HG02798 (cell line): ENCODE data around the gene KCNIP2.

Experiments used
- ATAC-seq: cut with Tn5 transposase; IDR thresholded peaks from one replicate; pipeline ENCODE4 v1.9.1; 2021; ENCODE audit warnings: mild to moderate bottlenecking; ENCODE audit not compliant: unreplicated experiment, poor library complexity

KCNIP2 gene

DNA sequence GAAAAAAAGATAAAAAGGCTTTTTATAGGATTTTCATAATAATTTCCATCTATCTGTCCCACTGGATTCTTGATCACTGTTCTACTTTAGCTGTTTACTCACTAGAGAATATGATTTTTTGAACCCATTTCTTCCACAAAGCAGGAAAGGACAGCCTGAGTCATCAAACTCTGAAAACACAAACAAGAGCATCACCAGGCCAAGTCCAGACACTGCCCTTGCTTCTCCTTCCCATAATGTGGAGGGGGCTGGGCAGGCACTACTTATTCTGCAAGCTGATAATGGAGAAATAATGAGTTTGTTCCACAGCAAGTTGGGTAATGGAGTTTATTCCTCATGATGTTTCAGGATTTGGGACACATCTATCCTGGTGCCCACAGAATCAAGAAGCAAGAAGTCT lies 13.0 kb upstream of the KCNIP2 start:
- no peak for ATAC-seq

DNA sequence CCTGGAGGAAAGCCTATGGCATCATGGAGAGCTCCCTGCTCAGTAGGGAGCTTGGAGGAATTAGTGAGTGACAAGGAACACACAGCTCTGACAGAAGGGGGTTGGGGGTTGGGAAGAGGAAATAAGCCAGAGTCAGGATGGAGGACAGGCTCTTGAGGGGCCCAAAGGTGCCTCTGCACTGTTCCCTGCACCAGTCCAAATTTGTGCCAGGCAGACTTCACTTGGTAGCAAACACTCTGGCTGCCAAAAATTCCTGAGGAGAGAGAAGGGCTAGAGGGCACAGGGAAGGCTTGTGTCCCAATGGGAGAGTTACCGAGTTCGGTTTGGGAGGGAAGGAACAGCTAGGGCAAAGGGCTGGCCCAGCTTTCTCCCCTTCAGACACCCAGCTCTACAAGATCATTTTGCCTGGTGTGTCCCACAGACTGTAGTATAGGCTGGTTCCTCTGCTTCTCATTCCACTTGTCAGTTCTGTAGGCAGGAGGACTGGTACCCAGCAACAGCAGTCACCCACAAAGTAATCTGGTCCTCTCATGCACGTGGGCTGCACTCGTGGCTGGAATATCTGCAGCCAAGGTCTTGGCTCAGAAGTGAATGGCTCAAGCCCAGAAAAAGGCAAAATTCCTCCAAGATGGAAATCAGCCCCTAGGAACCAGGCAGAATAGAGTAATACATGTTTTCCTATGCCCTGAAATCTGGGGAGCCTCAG lies 8.0 kb upstream of the KCNIP2 start:
- no peak for ATAC-seq

DNA sequence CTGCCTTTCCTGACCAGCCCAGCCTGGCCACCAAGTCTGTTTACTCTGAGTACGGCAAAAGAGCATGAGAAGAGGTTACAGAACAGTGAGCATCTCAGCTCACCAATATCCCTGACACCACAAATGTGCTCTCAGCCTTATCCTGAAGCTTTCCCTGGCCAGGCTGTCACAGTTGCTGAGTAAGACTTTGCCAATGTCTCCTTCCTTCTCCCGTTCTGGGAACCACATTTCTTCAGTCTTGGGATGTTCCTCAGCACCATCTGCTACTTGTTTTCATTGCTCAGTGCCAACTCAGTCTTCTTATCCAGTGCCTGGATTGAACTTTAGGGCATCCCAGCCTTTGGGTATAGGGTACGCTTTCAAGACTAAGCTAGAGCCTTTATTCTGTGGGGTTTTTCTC lies 7.1 kb upstream of the KCNIP2 start:
- no peak for ATAC-seq

DNA sequence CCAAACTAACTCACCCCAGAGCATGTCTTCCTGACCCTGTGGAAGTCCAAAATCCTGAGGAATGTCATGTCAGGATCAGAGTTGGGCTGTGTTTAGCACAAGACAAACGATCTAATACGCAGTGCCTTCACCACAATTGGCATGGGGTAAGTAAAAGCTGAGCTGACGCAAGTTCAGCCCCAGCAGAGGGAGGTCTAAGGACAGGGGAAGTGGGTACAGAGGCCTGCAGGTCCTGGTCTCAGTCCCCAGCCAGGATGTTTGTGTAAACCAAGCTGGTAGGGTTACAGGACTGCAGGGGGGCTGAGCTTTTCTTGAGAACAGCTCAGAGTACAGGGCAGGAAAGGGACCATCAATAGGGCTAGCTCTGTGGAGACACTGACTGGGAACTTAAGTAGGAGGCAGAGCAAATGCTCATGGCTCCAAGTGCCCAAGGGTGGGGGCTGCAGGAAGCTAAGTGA lies 5.3 kb upstream of the KCNIP2 start:
- ATAC-seq = no peak

GRCh38 chr10:101848408-101848807 lies 4.8 kb upstream of the KCNIP2 start:
- ATAC-seq = no peak

- no peak for ATAC-seq
Measured at GRCh38 chr10:101845893-101846292, 2.3 kb upstream of the KCNIP2 start.

DNA sequence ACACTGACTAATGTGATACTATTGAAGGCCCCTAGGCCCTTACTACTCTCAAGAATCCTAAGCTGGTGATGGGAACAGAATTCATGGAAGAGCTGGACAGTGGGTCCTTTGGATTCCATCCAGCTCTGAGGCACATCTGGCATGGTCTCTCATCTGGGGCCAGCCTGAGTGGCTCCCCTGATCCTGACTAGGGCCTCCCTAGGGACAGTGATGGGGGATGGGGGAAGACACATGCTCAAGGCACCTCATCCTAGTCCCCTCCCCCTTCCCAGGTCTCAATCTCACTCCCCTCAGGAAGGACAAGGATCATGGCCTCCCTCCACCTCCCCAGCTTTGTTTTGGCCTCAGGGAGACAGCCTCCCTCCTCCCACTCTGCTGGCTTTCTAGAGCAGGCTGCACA lies 1.8 kb downstream of the KCNIP2 start:
- ATAC-seq = no peak

DNA sequence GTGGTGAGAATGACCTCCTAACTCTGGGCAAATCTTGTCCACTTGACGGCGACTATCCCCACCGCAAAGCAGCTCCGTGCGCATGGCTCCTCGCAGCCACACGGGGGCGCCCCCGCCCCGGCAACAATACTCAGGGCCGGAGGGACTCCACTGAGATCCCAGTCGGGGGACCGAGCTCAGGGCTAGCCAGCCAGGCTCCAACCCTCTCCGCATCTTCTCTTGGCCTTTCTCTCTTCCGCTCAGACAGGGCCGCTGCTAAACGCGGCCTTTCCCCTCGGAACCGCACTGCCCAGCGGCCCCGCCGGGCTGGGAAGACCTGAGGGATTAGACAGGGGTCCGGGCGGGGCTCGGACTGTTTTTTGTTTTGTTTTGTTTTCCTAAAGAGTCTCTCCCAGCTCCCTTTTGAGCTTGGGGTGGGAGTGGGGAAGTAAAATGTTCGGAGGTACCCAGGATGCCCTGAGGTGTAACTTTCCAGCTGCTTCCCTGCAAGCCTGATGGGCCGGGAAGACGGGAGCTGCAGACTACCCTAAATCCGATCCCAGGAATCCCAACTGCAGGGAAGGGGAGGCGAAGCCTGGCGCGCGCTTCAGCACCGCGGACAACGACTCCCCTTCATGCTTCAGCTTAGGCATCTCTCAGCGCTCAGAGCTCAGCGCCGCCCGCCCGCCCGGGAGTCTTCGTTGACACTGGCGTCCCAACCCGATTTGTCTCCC lies 2.7 kb downstream of the KCNIP2 start:
- ATAC-seq = peak; percentile 72

DNA sequence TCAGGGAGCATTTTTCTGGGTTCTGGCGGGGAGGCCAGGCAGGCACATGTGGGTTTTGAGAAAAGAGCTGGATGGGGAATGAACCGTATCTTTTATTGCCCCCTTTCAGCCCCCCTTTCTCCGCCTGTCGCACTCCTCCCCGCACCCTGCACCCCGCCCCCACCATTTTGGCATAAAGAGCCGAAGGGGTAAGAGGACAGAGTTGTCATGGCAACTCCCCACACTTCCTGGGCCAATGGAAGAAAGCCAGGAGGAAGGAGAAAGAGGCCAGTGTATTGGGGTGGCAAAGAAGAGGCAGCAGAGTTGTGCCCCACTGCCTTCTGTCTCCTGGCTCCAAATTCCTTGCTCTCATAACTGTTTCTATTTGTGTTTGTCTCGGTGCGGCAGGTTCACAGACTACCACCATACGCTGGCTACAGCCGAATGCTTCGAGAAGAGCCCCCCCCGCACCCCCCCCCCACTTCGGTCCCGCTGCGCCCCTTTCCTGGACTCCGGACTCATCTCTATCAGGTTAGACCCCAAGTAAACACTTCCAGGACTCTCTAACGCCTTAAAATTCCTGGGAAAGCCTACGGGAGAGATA lies 3.4 kb downstream of the KCNIP2 start:
- ATAC-seq = no peak

DNA sequence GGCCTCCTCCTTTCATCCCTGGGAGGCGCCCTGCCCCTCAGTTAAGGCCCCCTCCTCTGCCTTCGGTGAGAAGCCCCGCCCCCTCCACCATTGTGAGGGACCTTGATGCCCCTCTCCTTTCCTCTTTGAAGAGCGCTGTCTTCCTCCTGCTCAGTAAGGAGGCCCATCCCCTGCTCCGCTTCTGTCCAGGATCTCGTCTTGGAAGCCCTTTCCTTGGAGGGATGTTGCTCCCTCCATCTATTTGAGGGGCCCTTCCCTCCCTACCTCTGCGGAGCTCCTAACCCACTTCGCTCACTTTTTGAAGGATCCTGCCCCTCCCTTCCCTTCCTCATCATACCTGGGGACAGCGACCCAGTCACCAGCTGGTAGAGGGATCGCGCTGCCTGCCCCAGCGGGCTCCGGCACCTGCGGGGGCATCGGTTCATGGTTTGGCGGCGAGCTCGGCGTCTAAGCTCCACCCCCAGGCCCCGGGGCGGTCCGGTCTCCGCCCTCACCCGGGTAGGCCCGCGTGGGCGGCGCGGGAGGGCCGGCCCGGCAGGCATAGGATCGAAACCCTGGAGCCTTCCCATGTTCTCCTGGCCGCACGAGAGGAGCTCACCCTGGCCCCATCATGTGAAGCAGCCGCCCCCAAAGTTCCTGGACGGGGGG lies 4.1 kb downstream of the KCNIP2 start:
- ATAC-seq = peak; percentile 37

DNA sequence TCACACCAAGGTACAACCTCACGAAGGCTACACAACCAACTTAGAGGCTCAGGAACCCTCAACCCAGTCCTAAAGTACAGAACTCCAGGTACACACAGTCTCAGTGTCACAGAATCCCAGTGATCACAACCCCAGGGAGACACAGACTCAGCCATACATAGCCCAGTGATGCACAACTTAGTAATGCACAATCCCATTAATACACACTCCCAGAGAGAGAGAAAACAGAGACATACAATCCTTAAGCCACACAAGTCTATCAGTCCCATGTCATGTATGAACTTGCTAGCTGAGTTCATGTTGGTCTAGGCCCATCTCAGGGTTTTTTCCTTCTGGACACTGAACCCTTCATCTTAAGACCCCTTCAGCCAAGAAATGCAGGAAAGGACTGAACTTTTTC lies 4.6 kb downstream of the KCNIP2 start:
- ATAC-seq = no peak

- ATAC-seq = no peak
Measured at GRCh38 chr10:101838416-101838970, 5.1 kb downstream of the KCNIP2 start.

- no peak for ATAC-seq
Measured at GRCh38 chr10:101837748-101838147, 5.9 kb downstream of the KCNIP2 start.

DNA sequence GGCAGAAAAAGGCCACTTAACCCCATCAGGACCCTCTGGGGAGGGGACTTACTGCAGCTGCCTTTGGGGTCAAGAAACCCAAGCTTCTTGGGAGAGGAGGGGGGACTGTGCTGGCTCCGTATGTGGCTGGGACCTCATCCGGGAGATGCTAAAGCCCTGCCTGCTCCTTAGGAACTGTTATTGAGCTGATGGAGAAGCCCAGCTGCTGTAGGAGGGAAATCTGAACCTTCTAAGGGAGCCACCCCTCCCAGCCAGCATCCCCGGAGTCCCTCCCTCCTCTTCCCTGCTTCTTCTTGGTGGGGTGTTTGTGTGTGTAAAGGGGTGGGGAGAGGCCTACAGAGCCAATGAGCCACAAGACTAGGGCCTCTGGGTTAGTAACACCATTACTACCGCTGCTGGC lies 8.2 kb downstream of the KCNIP2 start:
- ATAC-seq = no peak

DNA sequence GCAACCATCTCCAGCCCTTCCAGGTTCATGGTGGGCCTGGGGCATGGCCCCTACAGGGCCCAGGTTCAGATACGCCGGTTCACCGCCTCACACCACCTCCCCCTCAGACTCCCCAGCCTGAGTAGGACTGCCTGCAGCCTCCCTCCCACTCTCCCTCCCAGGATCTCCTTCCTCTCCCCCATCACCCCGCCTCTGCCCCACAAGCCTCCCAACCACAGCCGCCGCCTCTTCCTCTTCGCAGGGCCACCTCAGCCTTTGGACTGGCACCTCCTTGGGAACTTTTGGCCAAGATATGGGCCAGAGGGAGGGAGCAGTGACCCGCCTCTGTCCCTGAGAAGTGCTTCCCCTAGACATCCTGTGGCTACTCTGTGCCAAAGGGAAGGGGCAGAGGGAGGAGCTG lies 9.3 kb downstream of the KCNIP2 start:
- no peak for ATAC-seq

DNA sequence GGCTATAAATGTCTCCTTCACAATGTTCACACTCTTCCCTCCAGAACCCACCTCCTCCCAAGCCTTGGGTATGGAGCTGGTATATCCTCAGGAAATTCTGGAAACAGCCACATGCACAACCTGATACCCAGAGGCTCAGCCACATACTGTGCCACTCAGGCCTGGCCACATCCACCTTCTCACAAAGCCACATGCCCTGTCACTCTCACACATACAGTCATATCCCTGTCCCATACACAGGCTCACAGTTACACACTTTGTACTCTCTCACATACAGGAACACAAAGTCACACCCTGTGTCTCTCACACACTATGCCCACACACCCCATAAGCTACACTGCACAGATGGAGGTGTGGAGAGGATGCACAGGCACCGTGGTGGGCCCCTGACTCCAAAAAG lies 10.1 kb downstream of the KCNIP2 start:
- ATAC-seq = no peak

- no peak for ATAC-seq
Measured at GRCh38 chr10:101832325-101832771, 11.3 kb downstream of the KCNIP2 start.

GRCh38 chr10:101831169-101831811 lies 12.3 kb downstream of the KCNIP2 start:
- no peak for ATAC-seq

- ATAC-seq = peak; percentile 69
Measured at GRCh38 chr10:101830322-101831168, 13.1 kb downstream of the KCNIP2 start.
